Lower lobe of right lung (tissue), 2 donors: ENCODE results near the gene RFESD. TPM values are rescaled to one million over a fixed set of nuclear protein-coding genes. Genes with fewer than 3 reads are reported as not detected.
"Not testable (repeated sequence)": the region's sequence is repeated elsewhere in the genome, so short reads cannot be mapped to it uniquely, and the experiment has no call there.

Source experiments
- ATAC-seq, 2 donors: fragments of 200-7000 bp; cut with Tn5 transposase; one replicate each; pipeline ENCODE4 v1.9.1; 2020 to 2022; ENCODE audit warnings: mild to moderate bottlenecking in 2 of 2, moderate library complexity in 2 of 2
- DNase-seq: peaks from one replicate; pipeline ENCODE4 v3.0.0-alpha.2; 2020
- H3K27ac ChIP-seq: fragments of 200-600 bp; one replicate; pipeline ENCODE4 v1.8.0; 2022
- H3K27me3 ChIP-seq: fragments of 200-600 bp; one replicate; pipeline ENCODE4 v1.8.0; 2022; ENCODE audit warnings: low read depth
- H3K36me3 ChIP-seq: fragments of 200-600 bp; one replicate; pipeline ENCODE4 v1.8.0; 2022; ENCODE audit warnings: mild to moderate bottlenecking
- H3K4me1 ChIP-seq: fragments of 200-600 bp; one replicate; pipeline ENCODE4 v1.8.0; 2022
- H3K4me3 ChIP-seq: fragments of 200-600 bp; one replicate; pipeline ENCODE4 v1.8.0; 2022; ENCODE audit warnings: mild to moderate bottlenecking
- H3K9me3 ChIP-seq: fragments of 200-600 bp; one replicate; pipeline ENCODE4 v1.8.0; 2022
- intact Hi-C: fragments of 100-400 bp; cut with DNase I; formaldehyde crosslinking; loops from one replicate; pipeline ENCODE4 v1.11.0; 2022
- total RNA-seq: library from RNA; stranded (reverse); fragmentation: NEBNext Ultra II Directional; extraction: Animal tissue kit (Norgen Biotek cat#: 25700); gene quantifications from one replicate; pipeline ENCODE4 v1.2.1, GENCODE V29; 2021
- TF ChIP-seq, protein P1 (sequence below): fragments of 200-600 bp; IDR thresholded peaks from one replicate; pipeline ENCODE4 v1.8.0; 2022; ENCODE audit warnings: antibody characterized with exemption, mild to moderate bottlenecking
- donor health status: DM: no; HTN: yes; CAD: no; lungs with severe emphysema.

The RFESD gene
- total RNA-seq, 1 donor from 2014 or later, result 1.7 TPM

DNA sequence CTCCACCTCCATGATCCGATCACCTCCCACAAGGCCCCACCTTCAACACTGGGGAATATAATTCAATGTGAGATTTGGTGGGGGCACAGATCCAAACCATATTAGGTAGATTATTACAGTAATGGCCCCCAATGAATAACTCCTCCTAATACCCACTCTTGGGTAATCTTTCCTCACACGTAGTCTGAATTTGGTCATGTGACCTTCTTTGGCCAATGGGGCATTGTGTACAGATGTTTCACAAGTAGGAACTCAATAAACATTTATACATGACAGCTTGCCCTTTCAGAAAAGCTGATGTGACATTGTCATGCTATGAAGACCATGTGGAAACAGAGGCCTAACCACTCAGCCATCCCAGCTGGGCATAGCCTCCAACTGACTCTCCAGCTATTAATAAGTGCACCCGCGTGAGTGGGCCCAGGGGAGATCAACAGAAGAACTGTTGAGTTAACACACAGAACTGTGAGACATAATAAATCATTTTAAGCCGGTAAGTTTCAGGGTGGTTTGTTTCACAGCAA is 16.1 kb upstream of the RFESD start:
- intact Hi-C loops, result no loop called here
- Histone ChIP-seq H3K36me3 (no peaks in the 10 kb centered on the region), H3K27me3 (no peaks in the 10 kb centered on the region), H3K27ac (no peak overlapping the region), H3K9me3 (no peaks in the 10 kb centered on the region), H3K4me1 (peaks cover 11% of the 10 kb centered on the region), H3K4me3 (no peak overlapping the region)
- TF ChIP-seq, protein P1, sequence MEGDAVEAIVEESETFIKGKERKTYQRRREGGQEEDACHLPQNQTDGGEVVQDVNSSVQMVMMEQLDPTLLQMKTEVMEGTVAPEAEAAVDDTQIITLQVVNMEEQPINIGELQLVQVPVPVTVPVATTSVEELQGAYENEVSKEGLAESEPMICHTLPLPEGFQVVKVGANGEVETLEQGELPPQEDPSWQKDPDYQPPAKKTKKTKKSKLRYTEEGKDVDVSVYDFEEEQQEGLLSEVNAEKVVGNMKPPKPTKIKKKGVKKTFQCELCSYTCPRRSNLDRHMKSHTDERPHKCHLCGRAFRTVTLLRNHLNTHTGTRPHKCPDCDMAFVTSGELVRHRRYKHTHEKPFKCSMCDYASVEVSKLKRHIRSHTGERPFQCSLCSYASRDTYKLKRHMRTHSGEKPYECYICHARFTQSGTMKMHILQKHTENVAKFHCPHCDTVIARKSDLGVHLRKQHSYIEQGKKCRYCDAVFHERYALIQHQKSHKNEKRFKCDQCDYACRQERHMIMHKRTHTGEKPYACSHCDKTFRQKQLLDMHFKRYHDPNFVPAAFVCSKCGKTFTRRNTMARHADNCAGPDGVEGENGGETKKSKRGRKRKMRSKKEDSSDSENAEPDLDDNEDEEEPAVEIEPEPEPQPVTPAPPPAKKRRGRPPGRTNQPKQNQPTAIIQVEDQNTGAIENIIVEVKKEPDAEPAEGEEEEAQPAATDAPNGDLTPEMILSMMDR, result no peak
- DNase-seq (no peak), ATAC-seq (no peak)

DNA sequence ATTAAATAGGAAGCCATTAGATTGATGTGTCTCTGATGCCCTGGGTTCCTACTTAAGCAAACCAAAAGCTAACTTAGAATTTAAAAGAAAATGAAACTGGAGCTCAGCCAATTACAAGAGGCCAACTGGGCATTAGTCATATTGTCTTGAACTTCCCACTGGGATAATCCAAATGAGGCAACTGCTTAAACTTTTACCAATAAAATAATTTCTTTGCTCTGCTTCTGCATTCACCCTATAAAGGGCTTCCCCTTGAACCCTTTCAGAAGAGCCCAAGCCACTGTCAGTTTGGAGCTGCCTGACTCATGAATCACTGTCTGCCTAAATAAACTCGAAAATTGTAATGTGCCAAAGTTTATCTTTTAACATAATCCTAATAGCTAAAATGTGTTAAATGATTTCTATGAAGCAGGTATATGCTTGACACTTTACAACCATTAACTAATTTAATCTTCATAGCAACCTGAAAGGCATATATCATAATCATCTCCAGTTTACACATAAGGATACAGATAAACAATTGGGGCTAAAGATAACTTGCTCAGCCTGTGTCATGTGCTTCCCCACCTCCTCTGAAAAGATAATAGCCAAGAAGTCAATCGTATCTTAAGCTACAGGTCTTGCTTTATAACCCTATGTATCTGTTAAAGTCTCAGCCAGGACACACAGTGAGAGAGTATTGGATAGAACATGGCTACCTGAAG is 15.2 kb upstream of the RFESD start:
- ATAC-seq (no peak), DNase-seq (no peak)
- H3K4me3 ChIP-seq, result no peak overlapping the region
- intact Hi-C loops, result no loop called here
- H3K4me1 ChIP-seq, result peaks cover 11% of the 10 kb centered on the region
- no peaks in the 10 kb centered on the region for H3K36me3 ChIP-seq
- H3K27me3 ChIP-seq, result no peaks in the 10 kb centered on the region
- no peak overlapping the region for H3K27ac ChIP-seq
- TF ChIP-seq, protein P1, result no peak
- no peaks in the 10 kb centered on the region for H3K9me3 ChIP-seq

DNA sequence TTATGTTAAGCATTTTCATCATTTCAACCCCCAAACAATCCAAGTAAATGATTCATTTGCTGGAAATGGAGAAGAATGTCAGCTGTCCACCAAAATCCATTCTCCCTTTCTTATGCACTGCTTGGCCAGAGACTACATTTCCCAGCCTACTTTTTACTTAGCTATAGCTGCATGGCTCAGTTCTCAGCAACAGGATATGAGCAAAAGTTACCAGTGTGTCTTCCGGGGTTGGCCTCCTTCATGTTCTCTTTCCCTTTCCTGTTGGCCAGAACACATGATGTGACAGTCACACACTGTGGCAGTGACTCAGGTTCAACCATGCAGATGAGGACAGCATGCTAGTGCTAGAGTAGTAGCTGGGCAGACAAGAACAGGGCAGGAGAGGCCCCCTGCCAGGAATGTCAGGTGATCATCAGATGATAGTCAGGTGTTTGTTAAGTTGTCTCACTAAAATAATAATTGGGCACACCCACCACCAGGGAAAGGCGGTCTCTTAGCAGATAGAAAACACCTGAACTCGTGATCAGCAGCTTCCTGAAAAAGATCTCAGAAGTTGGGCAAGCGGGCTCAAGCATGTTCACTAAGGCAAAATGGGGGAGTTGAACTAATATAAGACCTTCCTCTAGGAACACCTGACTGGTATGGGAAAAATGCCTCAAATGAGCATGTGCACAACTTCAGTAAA is 14.4 kb upstream of the RFESD start:
- no peak overlapping the region for H3K27ac ChIP-seq
- H3K27me3 ChIP-seq, result no peaks in the 10 kb centered on the region
- intact Hi-C loops, result no loop called here
- DNase-seq, result no peak
- ATAC-seq, result peak; percentile 64 to 72
- peaks cover 11% of the 10 kb centered on the region for H3K4me1 ChIP-seq
- H3K4me3 ChIP-seq, result no peak overlapping the region
- H3K36me3 ChIP-seq, result no peaks in the 10 kb centered on the region
- TF ChIP-seq, protein P1, result no peak
- no peaks in the 10 kb centered on the region for H3K9me3 ChIP-seq

DNA sequence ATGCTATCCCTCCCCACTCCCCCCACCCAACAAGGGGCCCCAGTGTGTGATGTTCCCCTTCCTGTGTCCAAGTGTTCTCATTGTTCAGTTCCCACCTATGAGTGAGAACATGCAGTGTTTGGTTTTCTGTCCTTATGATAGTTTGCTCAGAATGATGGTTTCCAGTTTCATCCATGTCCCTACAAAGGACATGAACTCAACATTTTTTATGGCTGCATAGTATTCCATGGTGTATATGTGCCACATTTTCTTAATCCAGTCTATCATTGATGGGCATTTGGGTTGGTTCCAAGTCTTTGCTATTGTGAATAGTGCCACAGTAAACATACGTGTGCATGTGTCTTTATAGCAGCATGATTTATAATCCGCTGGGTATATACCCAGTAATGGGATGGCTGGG is 13.6 kb upstream of the RFESD start:
- H3K9me3 ChIP-seq, H3K27me3 ChIP-seq, H3K4me3 ChIP-seq, H3K27ac ChIP-seq, DNase-seq, intact Hi-C loops, H3K36me3 ChIP-seq, ATAC-seq: not testable (repeated sequence)
- peaks cover 11% of the 10 kb centered on the region for H3K4me1 ChIP-seq

DNA sequence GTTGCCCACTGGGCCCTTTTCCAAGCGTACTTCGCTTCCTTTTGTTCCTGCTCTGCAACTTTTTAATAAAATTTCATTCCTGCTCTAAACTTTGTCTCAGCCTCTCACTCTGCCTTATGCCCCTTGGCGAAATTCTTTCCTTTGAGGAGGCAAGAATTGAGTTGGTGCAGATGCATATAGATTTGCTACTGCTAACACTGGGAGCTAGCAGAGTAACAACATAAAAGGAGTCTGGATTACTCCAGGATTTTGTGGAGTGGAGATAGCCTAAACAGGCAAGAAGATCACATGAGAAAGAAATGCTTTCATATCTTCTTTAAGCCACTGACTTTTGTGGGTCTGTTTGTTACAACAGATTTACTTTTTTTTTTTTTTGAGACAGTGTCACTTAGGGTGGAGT is 12.9 kb upstream of the RFESD start:
- Histone ChIP-seq H3K27ac (no peak overlapping the region), H3K4me1 (peaks cover 11% of the 10 kb centered on the region), H3K9me3 (no peaks in the 10 kb centered on the region), H3K4me3 (no peak overlapping the region), H3K36me3 (no peaks in the 10 kb centered on the region), H3K27me3 (no peaks in the 10 kb centered on the region)
- ATAC-seq (no peak), DNase-seq (no peak)
- TF ChIP-seq, protein P1, result no peak
- intact Hi-C loops, result no loop called here

DNA sequence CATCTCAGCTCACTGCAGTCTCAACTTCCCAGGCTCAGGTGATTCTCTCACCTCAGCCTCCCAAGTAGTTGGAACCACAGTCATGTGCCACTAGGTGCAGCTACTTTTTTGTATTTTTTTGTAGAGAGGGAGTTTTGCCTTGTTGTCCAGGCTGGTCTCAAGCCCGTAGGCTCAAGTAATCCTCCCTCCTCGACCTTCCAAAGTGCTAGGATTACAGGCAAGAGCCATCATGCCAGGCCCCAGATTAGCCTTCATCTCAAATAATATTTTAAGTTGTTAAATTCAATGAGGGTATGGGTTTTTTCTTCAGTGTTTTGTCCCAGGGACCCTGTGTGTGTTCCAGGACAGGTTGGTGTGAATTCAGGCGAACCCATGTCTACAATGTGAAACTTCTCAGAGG is 12.5 kb upstream of the RFESD start:
- no peaks in the 10 kb centered on the region for H3K27me3 ChIP-seq
- no peak overlapping the region for H3K4me3 ChIP-seq
- ATAC-seq, result no peak
- no peak for DNase-seq
- intact Hi-C loops, result no loop called here
- H3K36me3 ChIP-seq, result no peaks in the 10 kb centered on the region
- peaks cover 11% of the 10 kb centered on the region for H3K4me1 ChIP-seq
- no peaks in the 10 kb centered on the region for H3K9me3 ChIP-seq
- H3K27ac ChIP-seq, result no peak overlapping the region
- TF ChIP-seq, protein P1, result no peak
